ENCODE data around the gene FTCDNL1.
A peak's percentile ranks its signal among the peaks of the same experiment; 100 is the strongest.

FTCDNL1 gene

DNA sequence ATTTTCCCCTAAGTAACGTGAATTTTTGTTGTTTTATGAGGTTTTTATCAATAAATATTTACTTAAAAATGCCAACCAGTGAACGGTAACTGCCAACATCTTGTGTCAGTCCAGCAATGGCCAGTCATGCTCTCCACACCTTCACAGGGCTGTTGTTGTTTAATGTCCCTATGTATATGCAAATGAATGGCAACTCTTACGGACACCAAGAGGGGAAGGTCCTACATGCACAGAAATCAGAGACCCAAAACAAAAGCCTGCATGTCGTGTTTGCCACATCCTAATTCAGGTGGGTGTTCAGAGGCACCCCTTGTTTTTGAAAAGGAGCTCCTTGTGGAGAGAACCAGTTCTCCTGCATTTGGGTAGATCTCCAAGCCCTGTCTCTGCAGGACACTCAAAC is 4.8 kb upstream of the FTCDNL1 start:
- Mint-ChIP-seq H3K36me3 (ENCODE audit: low read depth) (peaks cover 2% of the 10 kb centered on the region), H3K9me3 (no peaks in the 10 kb centered on the region), H3K4me1 (ENCODE audit: low read depth) (peaks cover 4% of the 10 kb centered on the region), H3K27me3 (peaks cover 25% of the 10 kb centered on the region), H3K27ac (no peak overlapping the region), H3K4me3 (no peak overlapping the region)
- DNase-seq = no peak

DNA sequence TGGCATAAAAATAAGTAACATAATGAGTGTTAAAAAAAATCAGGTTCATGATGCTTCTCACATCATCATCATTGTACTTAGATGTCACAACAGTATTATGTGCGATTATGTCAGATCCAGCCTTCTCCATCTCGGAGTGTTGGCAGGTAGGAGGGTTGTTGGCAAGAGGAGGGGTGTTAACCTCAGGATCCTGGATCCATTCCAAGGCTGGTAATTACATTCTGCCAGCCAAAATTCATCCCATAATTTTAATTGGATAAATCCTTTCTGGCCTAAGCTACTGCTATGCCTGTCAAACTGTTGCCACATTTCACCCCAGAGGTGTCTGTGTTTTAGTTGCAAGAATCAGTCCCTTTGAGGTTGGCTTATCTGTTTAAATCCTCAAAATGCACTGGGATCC is 891 bp upstream of the FTCDNL1 start:
- H3K9me3 Mint-ChIP-seq = no peaks in the 10 kb centered on the region
- peaks cover 2% of the 10 kb centered on the region for H3K36me3 Mint-ChIP-seq (ENCODE audit: low read depth)
- no peak for DNase-seq
- no peak overlapping the region for H3K4me3 Mint-ChIP-seq
- peaks cover 11% of the 10 kb centered on the region for H3K4me1 Mint-ChIP-seq (ENCODE audit: low read depth)
- no peak overlapping the region for H3K27ac Mint-ChIP-seq
- peaks cover 11% of the 10 kb centered on the region for H3K27me3 Mint-ChIP-seq

DNA sequence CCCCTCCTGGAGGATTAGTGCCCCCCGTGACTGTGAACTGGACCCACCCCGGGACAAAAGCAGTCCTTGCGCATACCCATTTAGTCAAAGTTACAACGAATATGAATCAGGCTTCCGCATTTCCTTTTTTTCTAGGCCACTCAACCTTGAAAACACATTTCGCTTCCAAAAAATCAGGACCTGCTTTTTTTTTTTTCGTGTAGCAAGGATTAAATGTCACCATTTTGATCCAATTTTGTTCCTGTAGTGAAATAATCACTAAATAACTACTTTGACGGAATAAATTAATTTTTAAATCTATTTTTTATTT is 464 bp upstream of the FTCDNL1 start:
- no peaks in the 10 kb centered on the region for H3K9me3 Mint-ChIP-seq

DNA sequence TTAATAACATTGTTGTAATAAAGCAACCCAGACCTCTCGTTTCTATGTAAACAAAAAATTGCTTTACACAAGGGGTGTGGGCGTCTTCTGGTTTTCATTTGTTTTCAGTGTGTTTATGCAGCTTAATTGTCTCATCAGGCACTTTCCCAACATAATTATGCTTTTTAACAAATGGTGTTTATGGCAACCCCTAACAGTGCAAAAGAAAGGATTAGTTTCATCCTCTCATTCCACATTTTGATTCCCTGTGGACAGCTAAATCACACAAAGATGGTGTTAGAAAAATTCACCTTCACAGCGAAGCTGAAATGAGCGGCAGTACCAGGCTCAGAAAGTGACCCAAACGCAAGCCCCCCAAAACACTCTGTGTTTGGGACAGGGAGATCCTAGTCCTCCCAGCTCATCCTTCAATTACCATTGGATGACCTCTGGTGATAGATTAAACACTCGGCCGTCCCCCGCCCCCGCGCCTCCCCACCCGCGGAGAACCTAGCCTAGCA is 724 bp downstream of the FTCDNL1 start:
- no peak for DNase-seq
- Mint-ChIP-seq H3K27ac (peak overlapping the region; percentile 44), H3K4me1 (ENCODE audit: low read depth) (peaks cover 15% of the 10 kb centered on the region), H3K36me3 (ENCODE audit: low read depth) (peaks cover 2% of the 10 kb centered on the region), H3K9me3 (no peaks in the 10 kb centered on the region), H3K4me3 (peak overlapping the region; percentile 74), H3K27me3 (peaks cover 7% of the 10 kb centered on the region)

More for the DNA sequence above, 464 bp upstream of the FTCDNL1 start:
- H3K27ac Mint-ChIP-seq = peak overlapping the region; percentile 94
- DNase-seq = no peak
- H3K4me3 Mint-ChIP-seq = peak overlapping the region; percentile 91
- H3K36me3 Mint-ChIP-seq (ENCODE audit: low read depth) = peaks cover 2% of the 10 kb centered on the region
- peaks cover 11% of the 10 kb centered on the region for H3K4me1 Mint-ChIP-seq (ENCODE audit: low read depth)
- peaks cover 7% of the 10 kb centered on the region for H3K27me3 Mint-ChIP-seq

DNA sequence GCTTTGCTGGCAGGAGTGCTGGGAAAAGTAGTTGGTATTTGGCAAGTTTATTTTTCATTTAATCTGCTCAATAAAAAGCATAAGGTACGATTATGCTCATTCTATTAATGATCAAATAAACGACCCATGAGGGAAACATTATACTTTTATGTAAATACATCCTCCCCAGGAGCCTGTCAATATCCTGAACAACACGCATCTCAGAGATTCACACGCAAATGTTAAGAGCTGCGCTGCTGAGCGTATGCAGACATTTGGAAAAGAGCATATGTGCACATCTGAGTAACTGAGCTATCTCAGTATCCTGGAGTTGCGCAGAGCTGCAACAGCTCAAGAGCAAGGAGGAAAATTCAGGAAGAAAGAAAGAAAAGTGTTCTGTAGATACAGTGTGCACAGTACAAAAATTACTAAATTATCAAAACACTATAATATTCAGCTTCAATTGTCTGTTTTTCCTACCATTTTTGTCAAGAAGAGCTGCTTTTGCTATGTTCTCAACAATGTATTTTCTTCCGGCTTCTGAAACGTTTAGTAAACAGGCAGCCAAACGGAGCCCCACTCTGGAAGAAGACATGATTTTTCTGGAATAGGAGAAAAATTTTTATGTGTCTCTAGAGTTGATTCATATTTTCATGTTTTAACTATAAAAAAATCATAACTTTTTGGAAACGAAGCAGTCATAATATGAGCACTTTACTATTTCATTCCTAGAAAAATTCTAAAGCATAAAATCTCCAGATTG is 2.4 kb downstream of the FTCDNL1 start:
- H3K36me3 Mint-ChIP-seq (ENCODE audit: low read depth) = peaks cover 2% of the 10 kb centered on the region
- DNase-seq = no peak
- peaks cover 6% of the 10 kb centered on the region for H3K27me3 Mint-ChIP-seq
- peaks cover 15% of the 10 kb centered on the region for H3K4me1 Mint-ChIP-seq (ENCODE audit: low read depth)
- H3K4me3 Mint-ChIP-seq = no peak overlapping the region
- no peak overlapping the region for H3K27ac Mint-ChIP-seq
- H3K9me3 Mint-ChIP-seq = no peaks in the 10 kb centered on the region

DNA sequence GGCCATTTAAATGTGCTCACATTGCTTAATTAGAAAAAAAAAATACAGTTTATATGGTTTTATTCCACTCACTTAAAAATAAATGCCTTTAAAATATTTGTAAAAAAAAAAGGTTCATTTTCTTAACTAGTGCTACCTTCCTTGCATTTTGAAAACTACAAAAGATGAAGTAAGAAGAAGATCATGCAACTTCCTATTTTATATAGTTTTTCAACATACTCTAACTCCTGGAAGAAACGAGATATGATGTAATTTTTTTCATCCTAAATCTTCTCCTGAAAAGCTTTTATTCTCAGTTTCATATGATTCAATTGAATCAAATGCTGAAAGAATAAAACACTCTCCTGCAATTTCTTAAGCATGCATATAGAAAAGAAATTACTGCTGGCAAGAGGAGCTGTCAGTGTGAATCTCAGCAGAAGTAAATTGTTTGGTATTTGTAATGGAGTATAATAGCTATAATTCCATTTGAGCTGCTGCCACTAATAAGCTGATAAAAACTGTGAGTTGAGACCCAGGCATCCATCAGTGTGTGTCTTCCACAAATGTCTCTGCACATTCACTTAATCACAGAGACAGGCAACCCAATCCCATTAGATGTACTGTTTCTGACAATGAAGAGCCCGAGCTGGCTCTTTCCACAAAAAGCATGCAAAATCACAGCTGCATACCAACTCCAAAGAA is 3.7 kb downstream of the FTCDNL1 start:
- DNase-seq = no peak

DNA sequence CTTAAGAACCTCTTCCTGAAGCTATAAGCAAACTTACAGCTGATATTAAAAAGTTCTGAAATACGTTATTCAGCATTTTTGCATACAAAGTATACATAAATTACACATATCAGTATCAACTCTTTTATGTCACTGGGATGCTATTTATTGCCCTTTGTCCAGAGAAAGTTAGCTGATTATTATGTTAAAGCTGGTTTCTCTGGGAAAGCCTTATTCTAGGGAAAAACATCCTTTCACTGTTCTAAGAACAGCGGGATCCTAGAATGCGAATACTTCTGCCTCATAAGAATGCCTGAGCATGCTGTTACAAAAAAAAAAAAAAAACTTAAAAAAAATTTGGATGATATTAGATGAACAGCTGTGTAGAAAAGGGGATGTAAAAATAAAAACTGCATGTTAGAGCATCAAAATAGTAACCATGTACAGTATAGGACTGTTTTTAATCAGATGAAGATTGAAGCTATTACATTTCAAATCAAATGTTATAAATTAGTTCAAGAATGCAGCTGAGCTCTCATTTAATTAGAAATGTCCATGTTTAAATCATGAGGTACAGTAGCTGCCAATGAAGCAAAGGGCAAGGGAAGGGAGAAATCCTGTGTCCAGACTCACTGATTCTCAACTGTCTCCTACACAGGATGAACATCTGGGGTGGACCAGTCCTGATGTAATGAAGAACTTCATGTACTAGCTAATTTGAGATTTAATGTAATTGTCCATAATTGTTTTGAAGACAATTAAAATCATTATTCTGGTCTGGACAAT is 8.2 kb downstream of the FTCDNL1 start:
- Mint-ChIP-seq H3K36me3 (ENCODE audit: low read depth) (peaks cover 15% of the 10 kb centered on the region), H3K4me1 (ENCODE audit: low read depth) (peaks cover 3% of the 10 kb centered on the region), H3K27ac (no peak overlapping the region), H3K27me3 (no peaks in the 10 kb centered on the region), H3K9me3 (no peaks in the 10 kb centered on the region), H3K4me3 (no peak overlapping the region)
- DNase-seq = no peak

More for the DNA sequence above, 3.7 kb downstream of the FTCDNL1 start:
- no peaks in the 10 kb centered on the region for H3K9me3 Mint-ChIP-seq
- H3K27me3 Mint-ChIP-seq = peaks cover 5% of the 10 kb centered on the region
- peaks cover 2% of the 10 kb centered on the region for H3K36me3 Mint-ChIP-seq (ENCODE audit: low read depth)
- no peak overlapping the region for H3K27ac Mint-ChIP-seq
- H3K4me1 Mint-ChIP-seq (ENCODE audit: low read depth) = peaks cover 15% of the 10 kb centered on the region
- H3K4me3 Mint-ChIP-seq = no peak overlapping the region

DNA sequence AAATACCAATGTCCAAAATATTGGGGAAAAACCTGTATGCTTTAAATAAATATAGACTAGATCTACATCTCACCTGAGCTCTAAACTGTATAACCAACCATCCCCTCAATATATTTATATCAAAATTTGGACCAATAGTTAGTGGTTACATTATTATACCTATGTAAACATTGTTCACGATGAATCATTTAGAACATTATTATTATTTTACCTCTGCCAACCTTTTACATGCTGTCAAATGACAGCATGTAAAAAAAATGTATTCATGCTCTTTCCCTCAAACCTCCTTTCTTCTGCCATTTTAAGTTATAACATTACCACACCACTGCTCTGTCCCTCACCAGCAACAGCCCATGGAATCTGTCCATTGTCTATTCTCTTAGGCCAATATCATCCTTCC is 9.6 kb downstream of the FTCDNL1 start:
- Mint-ChIP-seq H3K4me1 (ENCODE audit: low read depth) (peaks cover 3% of the 10 kb centered on the region), H3K27ac (no peak overlapping the region), H3K9me3 (no peaks in the 10 kb centered on the region), H3K27me3 (no peaks in the 10 kb centered on the region), H3K4me3 (no peak overlapping the region), H3K36me3 (ENCODE audit: low read depth) (peaks cover 17% of the 10 kb centered on the region)
- no peak for DNase-seq

DNA sequence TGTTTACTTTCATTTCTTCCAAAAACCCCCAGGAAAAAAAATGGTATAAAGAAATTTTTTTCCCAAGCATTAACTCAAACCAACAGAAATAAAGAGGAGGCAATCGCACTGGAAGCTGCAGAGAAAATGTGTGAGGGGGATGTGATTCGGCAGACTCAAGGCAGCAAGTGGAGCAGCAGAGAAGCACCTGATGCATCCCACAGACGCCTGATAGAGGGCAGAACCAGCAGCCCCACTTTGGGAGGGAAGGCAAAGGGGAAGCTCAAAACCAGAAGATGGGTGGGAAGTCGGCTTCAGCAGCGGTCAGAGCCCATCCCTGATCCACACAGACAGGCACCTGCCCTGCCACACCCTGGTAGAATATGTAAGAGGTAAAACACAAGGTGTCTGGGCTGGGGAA is 12.6 kb downstream of the FTCDNL1 start:
- no peaks in the 10 kb centered on the region for H3K4me1 Mint-ChIP-seq (ENCODE audit: low read depth)

DNA sequence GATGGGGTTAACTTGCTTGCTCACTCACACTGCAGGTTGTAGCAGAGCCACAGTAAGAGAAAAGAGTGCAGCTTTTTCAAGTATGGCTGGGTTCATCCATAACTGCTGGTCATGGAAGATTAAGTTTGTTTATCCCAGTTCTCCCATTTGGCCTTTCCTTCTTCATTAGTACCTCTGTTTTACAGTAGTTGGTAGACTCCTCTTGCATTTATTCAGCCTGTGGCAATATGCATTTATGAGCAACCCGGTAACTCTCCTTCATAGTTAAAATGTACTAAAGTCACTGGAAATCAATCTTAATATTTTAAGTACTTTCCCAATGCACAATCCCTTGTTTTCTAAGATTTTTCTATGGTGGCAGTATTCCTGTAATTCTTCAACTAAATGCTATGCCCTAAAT is 14.0 kb downstream of the FTCDNL1 start:
- H3K36me3 Mint-ChIP-seq (ENCODE audit: low read depth) = peaks cover 17% of the 10 kb centered on the region
- H3K27ac Mint-ChIP-seq = no peak overlapping the region
- H3K27me3 Mint-ChIP-seq = peaks cover 4% of the 10 kb centered on the region
- H3K4me3 Mint-ChIP-seq = no peak overlapping the region
- H3K9me3 Mint-ChIP-seq = no peaks in the 10 kb centered on the region
- DNase-seq = no peak
- no peaks in the 10 kb centered on the region for H3K4me1 Mint-ChIP-seq (ENCODE audit: low read depth)

More for the DNA sequence above, 12.6 kb downstream of the FTCDNL1 start:
- DNase-seq = no peak
- no peaks in the 10 kb centered on the region for H3K27me3 Mint-ChIP-seq
- H3K4me3 Mint-ChIP-seq = no peak overlapping the region
- no peak overlapping the region for H3K27ac Mint-ChIP-seq
- peaks cover 17% of the 10 kb centered on the region for H3K36me3 Mint-ChIP-seq (ENCODE audit: low read depth)
- H3K9me3 Mint-ChIP-seq = no peaks in the 10 kb centered on the region

DNA sequence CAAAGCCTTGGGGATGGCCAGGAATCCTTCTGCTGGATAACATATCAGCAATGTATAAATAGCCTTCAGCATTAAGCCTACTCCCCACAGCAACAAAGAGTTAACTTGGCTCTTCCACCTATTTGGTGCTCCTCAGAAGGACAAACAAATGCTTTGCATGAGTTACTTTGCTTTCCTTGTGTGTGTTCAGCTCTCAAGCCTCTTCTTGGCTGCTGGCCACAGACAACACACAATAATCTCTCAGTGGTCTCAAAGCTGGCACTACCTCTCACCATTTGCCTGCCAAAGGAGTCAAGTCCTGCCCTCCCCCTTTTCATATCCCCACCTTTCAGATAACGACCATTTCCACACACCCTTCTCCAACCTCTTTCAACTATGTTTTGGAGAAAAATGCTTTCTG is 17.5 kb downstream of the FTCDNL1 start:
- H3K4me1 Mint-ChIP-seq (ENCODE audit: low read depth) = no peaks in the 10 kb centered on the region
- peaks cover 7% of the 10 kb centered on the region for H3K36me3 Mint-ChIP-seq (ENCODE audit: low read depth)
- H3K27ac Mint-ChIP-seq = no peak overlapping the region
- H3K9me3 Mint-ChIP-seq = no peaks in the 10 kb centered on the region
- no peak overlapping the region for H3K4me3 Mint-ChIP-seq
- no peak for DNase-seq
- peaks cover 4% of the 10 kb centered on the region for H3K27me3 Mint-ChIP-seq

DNA sequence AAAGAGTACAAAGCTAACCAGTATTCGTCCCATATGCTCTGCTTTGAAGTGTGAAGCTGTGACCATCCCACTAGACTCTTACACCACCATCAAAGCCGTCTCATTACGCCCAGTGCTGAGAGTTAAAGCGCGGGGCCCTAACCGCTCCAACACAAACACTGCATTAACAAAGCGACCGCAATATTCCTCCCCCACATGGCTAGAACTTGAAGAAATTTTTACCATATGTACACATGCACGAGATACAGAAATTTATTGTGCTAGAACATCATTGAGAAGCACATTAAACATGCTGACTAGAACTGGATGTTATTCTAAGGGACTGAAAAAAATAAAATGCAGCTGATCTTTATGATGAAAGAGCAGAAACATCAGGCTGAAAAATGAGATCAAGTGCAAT is 20.5 kb downstream of the FTCDNL1 start:
- H3K4me3 Mint-ChIP-seq = no peak overlapping the region
- DNase-seq = no peak
- no peaks in the 10 kb centered on the region for H3K4me1 Mint-ChIP-seq (ENCODE audit: low read depth)
- peaks cover 4% of the 10 kb centered on the region for H3K27me3 Mint-ChIP-seq
- H3K36me3 Mint-ChIP-seq (ENCODE audit: low read depth) = no peaks in the 10 kb centered on the region
- H3K27ac Mint-ChIP-seq = no peak overlapping the region
- H3K9me3 Mint-ChIP-seq = no peaks in the 10 kb centered on the region

DNA sequence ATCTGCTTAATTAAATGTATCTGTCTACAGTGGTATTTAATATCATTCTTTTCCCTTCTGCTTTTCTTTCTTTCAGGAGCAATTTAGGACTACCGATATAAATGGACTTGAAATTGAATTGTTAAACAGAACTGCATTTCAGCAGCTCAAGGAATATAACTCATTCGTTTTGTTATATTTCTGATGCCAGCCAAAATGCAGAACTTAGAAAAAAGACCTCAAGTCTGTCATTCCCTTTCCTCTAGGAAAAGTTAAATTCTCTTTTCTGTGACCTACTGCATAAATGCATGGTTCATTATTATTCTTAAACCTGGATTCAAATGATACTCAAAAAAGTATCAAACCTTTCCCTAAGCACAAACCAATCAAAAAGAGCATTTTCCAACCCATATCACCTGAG is 21.4 kb downstream of the FTCDNL1 start:
- no peak overlapping the region for H3K4me3 Mint-ChIP-seq
- H3K27ac Mint-ChIP-seq = no peak overlapping the region
- H3K36me3 Mint-ChIP-seq (ENCODE audit: low read depth) = no peaks in the 10 kb centered on the region
- H3K27me3 Mint-ChIP-seq = peaks cover 4% of the 10 kb centered on the region
- no peaks in the 10 kb centered on the region for H3K9me3 Mint-ChIP-seq
- DNase-seq = no peak
- no peaks in the 10 kb centered on the region for H3K4me1 Mint-ChIP-seq (ENCODE audit: low read depth)

DNA sequence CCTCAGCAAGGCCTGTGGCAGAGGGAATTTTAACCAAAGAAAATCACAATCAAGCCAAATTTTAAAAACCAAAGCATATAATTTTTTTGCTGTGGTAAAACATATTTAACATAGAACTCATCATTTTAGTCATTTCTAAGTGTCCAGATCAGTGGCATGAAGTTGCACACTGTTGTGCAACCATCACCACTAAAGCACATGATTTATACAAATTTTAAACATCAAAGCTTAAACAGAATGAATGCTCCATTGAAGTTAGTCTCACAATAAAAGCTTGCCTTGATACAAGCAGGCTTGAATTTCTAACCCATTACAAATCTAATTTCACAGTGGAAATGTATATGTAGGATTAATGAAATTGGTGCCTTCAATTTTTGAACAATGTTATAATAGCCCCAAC is 31.2 kb downstream of the FTCDNL1 start:
- no peak overlapping the region for H3K27ac Mint-ChIP-seq
- no peak for DNase-seq
- no peak overlapping the region for H3K4me3 Mint-ChIP-seq
- no peaks in the 10 kb centered on the region for H3K36me3 Mint-ChIP-seq (ENCODE audit: low read depth)
- no peaks in the 10 kb centered on the region for H3K4me1 Mint-ChIP-seq (ENCODE audit: low read depth)
- H3K9me3 Mint-ChIP-seq = no peaks in the 10 kb centered on the region
- peaks cover 2% of the 10 kb centered on the region for H3K27me3 Mint-ChIP-seq

DNA sequence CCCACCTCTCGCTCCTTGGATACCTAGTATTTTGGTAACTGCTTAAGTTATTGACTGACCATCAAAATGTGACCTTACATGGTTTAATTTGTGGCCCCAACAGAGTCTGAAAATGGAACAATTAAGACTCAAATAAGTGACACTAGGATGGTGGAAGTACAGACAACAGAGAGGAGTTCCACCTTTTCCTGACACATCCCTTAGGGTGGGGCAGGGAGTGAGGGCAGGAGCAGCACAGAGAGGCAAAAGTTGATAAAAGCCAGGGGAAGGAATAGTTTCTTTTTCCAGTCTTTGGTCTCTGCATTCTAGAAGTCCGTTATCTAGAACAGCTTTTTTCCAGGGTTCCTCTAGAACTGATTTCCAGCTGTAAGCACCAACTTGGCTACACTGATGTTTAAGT is 32.2 kb downstream of the FTCDNL1 start:
- no peak for DNase-seq

More for the DNA sequence above, 32.2 kb downstream of the FTCDNL1 start:
- H3K4me1 Mint-ChIP-seq (ENCODE audit: low read depth) = no peaks in the 10 kb centered on the region
- H3K27me3 Mint-ChIP-seq = peaks cover 2% of the 10 kb centered on the region
- no peaks in the 10 kb centered on the region for H3K9me3 Mint-ChIP-seq
- H3K27ac Mint-ChIP-seq = no peak overlapping the region
- H3K4me3 Mint-ChIP-seq = no peak overlapping the region
- no peaks in the 10 kb centered on the region for H3K36me3 Mint-ChIP-seq (ENCODE audit: low read depth)

Data from activated T-cell treated with anti-CD3 and anti-CD28 coated beads, Interleukin-2, amount 50 U/mL, for 24 hours (primary cell).